Tibial nerve (tissue), 4 donors: ENCODE data around the gene NACC1. TPM values are rescaled to one million over a fixed set of nuclear protein-coding genes. Genes with fewer than 3 reads are reported as not detected.

Source experiments
- DNase-seq, 2 donors: peaks; one replicate each; pipeline ENCODE4 v3.0.0-alpha.2; 2019; ENCODE audit warnings: low spot score in 2 of 2
- H3K27ac ChIP-seq, 4 donors: fragments of 200-600 bp; sonication (generic) in 3 of 4; one replicate each; pipeline ENCODE4 v1.5.1; 2017 to 2019; ENCODE audit warnings: mild to moderate bottlenecking in 1 of 4
- H3K27me3 ChIP-seq, 2 donors: fragments of 200-600 bp; sonication (generic) in 1 of 2; one replicate each; pipeline versions ENCODE4 v1.5.1 to v1.6.0; 2017 to 2019
- H3K36me3 ChIP-seq, 3 donors: fragments of 200-600 bp; sonication (generic); one replicate each; pipeline ENCODE4 v1.5.1; 2018 to 2019
- H3K4me1 ChIP-seq, 4 donors: fragments of 200-600 bp; sonication (generic) in 3 of 4; one replicate each; pipeline ENCODE4 v1.5.1; 2017 to 2019
- H3K4me3 ChIP-seq, 4 donors: fragments of 200-600 bp; sonication (generic) in 3 of 4; one replicate each; pipeline ENCODE4 v1.5.1; 2017 to 2019; ENCODE audit warnings: mild to moderate bottlenecking in 1 of 4, moderate library complexity in 1 of 4
- H3K9me3 ChIP-seq, 4 donors: fragments of 200-600 bp; sonication (generic) in 3 of 4; one replicate each; pipeline ENCODE4 v1.5.1; 2017 to 2019
- CTCF ChIP-seq, 5 experiments: fragments of 200-600 bp in 3 of 5; fragments of 450-650 bp in 2 of 5; sonication (generic) in 3 of 5; IDR thresholded peaks; one replicate each; pipeline ENCODE4 v1.5.1; 2016 to 2019; ENCODE audit warnings: antibody characterized with exemption in 5 of 5, mild to moderate bottlenecking in 3 of 5, moderate library complexity in 2 of 5
- EP300 ChIP-seq, 2 donors: sonication (generic); formaldehyde crosslinking; IDR thresholded peaks; one replicate each; pipeline ENCODE4 v1.6.1; 2017; ENCODE audit warnings: antibody characterized with exemption in 2 of 2, mild to moderate bottlenecking in 1 of 2
- POLR2A ChIP-seq, 2 donors: fragments of 450-650 bp; IDR thresholded peaks; one replicate each; pipeline ENCODE4 v1.6.1; 2017; ENCODE audit warnings: antibody characterized with exemption in 2 of 2, mild to moderate bottlenecking in 2 of 2, moderate library complexity in 2 of 2
- WGBS, 2 donors: methylation state at CpG; one replicate each; pipeline ENCODE4 v1.1.5; 2018; 5-methylcytosine and 5-hydroxymethylcytosine counted together
- total RNA-seq, 4 donors: library from RNA; depleted of rRNA; stranded (reverse); fragments of >200 nt; gene quantifications; one replicate each; pipeline ENCODE4 v1.1.0, GENCODE V29; 2016

NACC1 gene
- total RNA-seq, 4 donors from 2014 or later = 15.3 to 37.1 (median 25.8) TPM

- no peak for DNase-seq
- Histone ChIP-seq H3K36me3 (no peaks in the 10 kb centered on the region), H3K27ac (no peak overlapping the region), H3K4me3 (no peak overlapping the region), H3K27me3 (no peaks in the 10 kb centered on the region), H3K9me3 (no peaks in the 10 kb centered on the region), H3K4me1 (peaks cover 0 to under 1% (median 0%) of the 10 kb centered on the region in 4 donors)
- TF ChIP-seq CTCF (IDR thresholded peaks at IDR 0.05) = no peak
- TF ChIP-seq EP300 (IDR thresholded peaks at IDR 0.05) = no peak
- TF ChIP-seq POLR2A (IDR thresholded peaks at IDR 0.05) = no peak
- WGBS, 2 donors = 93 to 95% methylated on average over 4 of the region's 4 CpGs
Measured at GRCh38 chr19:13187419-13187818, 69.4 kb downstream of the NACC1 start.

- TF ChIP-seq EP300 (IDR thresholded peaks at IDR 0.05) = no peak
- 59 to 61% methylated on average over 4 of the region's 4 CpGs for WGBS, 2 donors
- Histone ChIP-seq H3K27me3 (no peaks in the 10 kb centered on the region), H3K27ac (no peak overlapping the region), H3K36me3 (no peaks in the 10 kb centered on the region), H3K4me1 (no peaks in the 10 kb centered on the region), H3K4me3 (no peak overlapping the region), H3K9me3 (no peaks in the 10 kb centered on the region)
- no peak for DNase-seq
Measured at GRCh38 chr19:13189600-13189999, 71.5 kb downstream of the NACC1 start.

Other genes with a start within 250 kb of the NACC1 start
- 10 to 100 TPM; 38.1 to 59.0 (median 44.2) TPM for gene DNASE2, start 236.8 kb upstream of the NACC1 start, total RNA-seq
- not detected for gene KLF1, start 231.1 kb upstream of the NACC1 start, total RNA-seq
- gene GCDH, start 227.1 kb upstream of the NACC1 start, total RNA-seq = 10 to 100 TPM; 50.4 to 68.0 (median 64.6) TPM
- gene SYCE2, start 199.0 kb upstream of the NACC1 start, total RNA-seq = not detected
- 10 to 100 TPM; 22.7 to 44.7 (median 32.2) TPM for gene FARSA, start 184.6 kb upstream of the NACC1 start, total RNA-seq
- 100 to 1,000 TPM; 173 to 398 (median 313) TPM for gene CALR, start 179.7 kb upstream of the NACC1 start, total RNA-seq
- 100 to 1,000 TPM in 3 of 4 donors, 10 to 100 TPM in 1; 89.2 to 111 (median 108) TPM for gene RAD23A, start 172.4 kb upstream of the NACC1 start, total RNA-seq
- 10 to 100 TPM; 41.4 to 68.8 (median 53.5) TPM for gene GADD45GIP1, start 161.0 kb upstream of the NACC1 start, total RNA-seq
- gene DAND5, start 148.7 kb upstream of the NACC1 start, total RNA-seq = not detected
- gene NFIX, start 122.8 kb upstream of the NACC1 start, total RNA-seq = 10 to 100 TPM; 39.8 to 55.8 (median 48.2) TPM
- 10 to 100 TPM; 21.1 to 43.5 (median 25.8) TPM for gene LYL1, start 15.4 kb upstream of the NACC1 start, total RNA-seq
- gene TRMT1, start 1.5 kb upstream of the NACC1 start, total RNA-seq = 10 to 100 TPM; 38.4 to 92.7 (median 49.2) TPM
- gene STX10, start 32.1 kb downstream of the NACC1 start, total RNA-seq = 100 to 1,000 TPM in 1 of 4 donors, 10 to 100 TPM in 3; 58.6 to 145 (median 86.6) TPM
- 10 to 100 TPM; 37.3 to 77.4 (median 58.3) TPM for gene IER2, start 32.1 kb downstream of the NACC1 start, total RNA-seq